ENCODE data around the gene TSGA10. TPM values are rescaled to one million over a fixed set of nuclear protein-coding genes. Genes with fewer than 3 reads are reported as not detected.

Gene TSGA10
- polyA plus RNA-seq, 3 donors, result 0.32 to 2.2 (median 0.79) TPM

DNA sequence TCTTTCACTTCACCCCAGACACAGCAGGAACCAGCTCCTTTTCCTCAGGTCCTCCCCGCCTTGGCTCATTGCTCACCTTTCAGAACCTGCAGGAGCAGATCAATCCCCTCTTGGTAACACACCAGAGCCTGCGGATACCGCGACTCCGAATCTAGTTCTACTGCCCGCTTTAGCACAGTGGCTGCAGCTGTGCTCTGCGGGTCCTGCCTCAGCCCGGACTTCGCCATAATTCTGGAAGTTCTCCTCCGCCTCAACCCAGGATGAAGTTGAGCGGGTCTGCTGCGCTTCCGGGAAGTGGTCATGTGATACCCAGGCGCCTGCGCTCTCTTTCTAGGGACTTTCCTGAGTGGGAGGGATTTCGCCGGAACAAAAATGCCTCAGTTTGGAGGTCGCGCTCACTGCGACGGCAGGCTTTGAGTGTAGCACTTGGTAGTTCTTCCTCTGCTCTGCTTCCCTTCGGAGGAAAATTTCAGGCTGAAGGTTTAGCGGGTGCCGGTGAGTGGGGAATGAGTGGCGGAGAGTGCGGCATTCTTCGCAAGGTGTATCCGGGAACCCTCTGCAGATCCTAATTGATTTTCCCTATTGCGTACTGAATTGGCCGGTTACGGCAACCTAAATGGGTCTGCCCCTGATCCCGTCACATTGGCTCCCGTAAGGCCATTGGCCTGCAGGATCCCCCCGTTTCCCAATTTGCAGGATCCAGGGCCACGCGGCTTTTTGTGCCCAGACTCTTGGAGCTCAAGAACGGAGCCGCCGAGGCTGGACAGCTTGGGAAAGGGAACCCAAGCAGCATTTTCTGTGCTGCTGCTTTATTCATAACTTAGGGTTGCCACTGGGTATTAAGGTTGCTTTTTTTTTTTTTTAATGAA, 26.2 kb upstream of the TSGA10 start, which contains the start of the genes MITD1 and MRPL30:
Gene MITD1 (minus strand): TSS at position 304 of the 869 bp plus-strand sequence. CDS start 77 bp downstream, at position 227.
Gene MRPL30 (plus strand): TSS at position 430 of the 869 bp plus-strand sequence. CDS start 5,020 bp downstream, outside the sequence.
- Histone ChIP-seq H2AFZ (ENCODE audit: insufficient read depth, low read depth, low read length, poor library complexity, severe bottlenecking) (peak within 1 kb of the TSS; percentile 91), H3K27ac (ENCODE audit: low read depth in 1 of 2, low read length in 2 of 2) (peak within 1 kb of the TSS; percentile 82 to 94), H3K4me1 (ENCODE audit: control insufficient read depth in 1 of 2, insufficient read depth in 2 of 2, low read length in 2 of 2) (peaks cover 24 to 31% of the 10 kb centered on the region in 2 donors), H3K79me2 (ENCODE audit: insufficient read depth, low read length) (peaks cover 96% of the 10 kb centered on the region), H3K9ac (ENCODE audit: insufficient read depth, low read length, poor library complexity, severe bottlenecking) (peak within 1 kb of the TSS; percentile 74), H3K9me3 (replicated peaks in 1 of 2; ENCODE audit: control insufficient read depth in 1 of 2, insufficient read depth in 1 of 2, low read length in 2 of 2) (no peaks in the 10 kb centered on the region), H4K20me1 (ENCODE audit: insufficient read depth, low read length) (peaks cover 33% of the 10 kb centered on the region), H3K27me3 (ENCODE audit: control insufficient read depth in 2 of 2, insufficient read depth in 2 of 2, low read length in 2 of 2) (no peaks in the 10 kb centered on the region), H3K4me3 (replicated peaks in 1 of 3; ENCODE audit: low read depth in 2 of 3, low read length in 3 of 3) (peak within 1 kb of the TSS; percentile 82 to 95 (median 95)), H3K4me2 (replicated peaks; ENCODE audit: extremely low read depth, low read length, poor library complexity, severe bottlenecking) (peak within 1 kb of the TSS; percentile 89), H3K36me3 (replicated peaks in 1 of 2; ENCODE audit: control insufficient read depth in 1 of 2, insufficient read depth in 2 of 2, low read length in 2 of 2) (no peaks in the 10 kb centered on the region)
- Mint-ChIP-seq H3K4me1 (peaks cover 48% of the 10 kb centered on the region), H3K27ac (peak within 1 kb of the TSS; percentile 96 to 99 (median 98)), H3K27me3 (ENCODE audit: low read depth in 3 of 3) (peaks cover 0 to 1% (median 0%) of the 10 kb centered on the region in 3 donors), H3K9me3 (no peaks in the 10 kb centered on the region), H3K4me3 (peak within 1 kb of the TSS; percentile 97 to 100), H3K36me3 (peaks cover 2 to 6% of the 10 kb centered on the region in 2 donors)
- DNase-seq, result peak; percentile 92 to 95 (median 94)
- intact Hi-C loops (cut with micrococcal nuclease), result loop anchor here (1.0 to 10.0 kb wide), 4 partner anchors 152 to 574 kb away; partner anchors contain the start of genes COA5 (in 1 of the 2), REV1 (in 1 of the 2), TXNDC9 (in 1 of the 2) and UNC50 (in 1 of the 2)
- no peak for TF ChIP-seq CTCF (IDR thresholded peaks at IDR 0.05)
- 0% methylated on average over 39 of the region's 39 CpGs for WGBS (ENCODE audit: insufficient coverage)

GRCh38 chr2:99171377-99172140, 16.8 kb upstream of the TSGA10 start:
- intact Hi-C loops (cut with micrococcal nuclease), result loop anchor here in 1 of 2 donors (10.0 kb wide), 1 partner anchor 87 kb away; no protein-coding TSS in a partner anchor
- Histone ChIP-seq H3K9me3 (replicated peaks in 1 of 2; ENCODE audit: control insufficient read depth in 1 of 2, insufficient read depth in 1 of 2, low read length in 2 of 2) (no peaks in the 10 kb centered on the region), H3K4me2 (replicated peaks; ENCODE audit: extremely low read depth, low read length, poor library complexity, severe bottlenecking) (no peak overlapping the region), H3K4me3 (replicated peaks in 1 of 3; ENCODE audit: low read depth in 2 of 3, low read length in 3 of 3) (no peak overlapping the region), H3K27ac (ENCODE audit: low read depth in 1 of 2, low read length in 2 of 2) (no peak overlapping the region), H4K20me1 (ENCODE audit: insufficient read depth, low read length) (peaks cover 39% of the 10 kb centered on the region), H3K9ac (ENCODE audit: insufficient read depth, low read length, poor library complexity, severe bottlenecking) (no peak overlapping the region), H3K4me1 (ENCODE audit: control insufficient read depth in 1 of 2, insufficient read depth in 2 of 2, low read length in 2 of 2) (no peaks in the 10 kb centered on the region), H3K27me3 (ENCODE audit: control insufficient read depth in 2 of 2, insufficient read depth in 2 of 2, low read length in 2 of 2) (no peaks in the 10 kb centered on the region), H3K79me2 (ENCODE audit: insufficient read depth, low read length) (peaks cover 29% of the 10 kb centered on the region), H3K36me3 (replicated peaks in 1 of 2; ENCODE audit: control insufficient read depth in 1 of 2, insufficient read depth in 2 of 2, low read length in 2 of 2) (peaks cover 62 to 71% of the 10 kb centered on the region in 2 donors), H2AFZ (ENCODE audit: insufficient read depth, low read depth, low read length, poor library complexity, severe bottlenecking) (no peak overlapping the region)
- no peaks in the 10 kb centered on the region for H3K9me3 Mint-ChIP-seq
- H3K27me3 Mint-ChIP-seq (ENCODE audit: low read depth in 3 of 3), result no peaks in the 10 kb centered on the region
- H3K27ac Mint-ChIP-seq, result peak overlapping the region in 1 of 7 donors; percentile 82
- H3K4me3 Mint-ChIP-seq, result no peak overlapping the region
- no peak for DNase-seq
- WGBS (ENCODE audit: insufficient coverage), result no CpG with 5 or more reads among the region's 8 CpGs
- peaks cover 3% of the 10 kb centered on the region for H3K4me1 Mint-ChIP-seq
- TF ChIP-seq CTCF (IDR thresholded peaks at IDR 0.05), result no peak
- peaks cover 55 to 67% of the 10 kb centered on the region in 2 donors for H3K36me3 Mint-ChIP-seq

All from CD14-positive monocyte (primary cell).